Tibial artery (tissue), 4 donors: ENCODE data around the gene CTSL.

Experiments
- DNase-seq, 2 donors: peaks; one replicate each; pipeline ENCODE4 v3.0.0-alpha.2; 2019
- H3K27ac ChIP-seq, 2 donors: fragments of 200-600 bp; sonication (generic) in 1 of 2; 1 replicate in 1 of 2; 2 replicates in 1 of 2; pipeline ENCODE4 v1.5.1; 2018 to 2019; ENCODE audit warnings: mild to moderate bottlenecking in 1 of 2
- H3K27me3 ChIP-seq, 2 donors: fragments of 200-600 bp; sonication (generic) in 1 of 2; one replicate each; pipeline versions ENCODE4 v1.5.1 to v1.6.0; 2016 to 2019
- H3K36me3 ChIP-seq, 3 donors: fragments of 200-600 bp; sonication (generic) in 2 of 3; one replicate each; pipeline ENCODE4 v1.5.1; 2016 to 2019; ENCODE audit warnings: mild to moderate bottlenecking in 2 of 3
- H3K4me1 ChIP-seq, 4 donors: fragments of 200-600 bp; sonication (generic) in 2 of 4; 1 replicate in 3 of 4; 2 replicates in 1 of 4; pipeline ENCODE4 v1.5.1; 2016 to 2019
- H3K4me3 ChIP-seq, 2 donors: fragments of 200-600 bp; sonication (generic) in 1 of 2; 1 replicate in 1 of 2; 2 replicates in 1 of 2; pipeline ENCODE4 v1.5.1; 2018 to 2019; ENCODE audit warnings: mild to moderate bottlenecking in 2 of 2
- H3K9me3 ChIP-seq, 3 donors: fragments of 200-600 bp; sonication (generic) in 1 of 3; one replicate each; pipeline ENCODE4 v1.5.1; 2016 to 2019
- CTCF ChIP-seq, 2 experiments: fragments of 200-600 bp in 1 of 2; fragments of 450-650 bp in 1 of 2; IDR thresholded peaks; one replicate each; pipeline ENCODE4 v1.5.1; 2017 to 2019; ENCODE audit warnings: antibody characterized with exemption in 2 of 2, mild to moderate bottlenecking in 1 of 2, moderate library complexity in 1 of 2
- intact Hi-C: fragments of 100-400 bp; cut with DNase I; formaldehyde crosslinking; loops from one replicate; pipeline ENCODE4 v1.15.0; 2023; ENCODE audit warnings: low total_unique reads

CTSL gene

GRCh38 chr9:87716141-87716540 is 9.8 kb upstream of the CTSL start:
- intact Hi-C loops = loop anchor here (10.0 kb wide), 1 partner anchor 1279 kb away; the partner anchor contains the start of gene S1PR3
- Histone ChIP-seq H3K9me3 (no peaks in the 10 kb centered on the region), H3K27ac (no peak overlapping the region), H3K36me3 (no peaks in the 10 kb centered on the region), H3K4me1 (peaks cover 0 to 35% (median 17%) of the 10 kb centered on the region in 4 donors), H3K27me3 (no peaks in the 10 kb centered on the region), H3K4me3 (no peak overlapping the region)
- no peak for DNase-seq
- TF ChIP-seq CTCF (IDR thresholded peaks at IDR 0.05) = no peak

GRCh38 chr9:87717456-87717855 is 8.5 kb upstream of the CTSL start:
- Histone ChIP-seq H3K9me3 (no peaks in the 10 kb centered on the region), H3K4me3 (no peak overlapping the region), H3K27me3 (no peaks in the 10 kb centered on the region), H3K27ac (no peak overlapping the region), H3K36me3 (no peaks in the 10 kb centered on the region), H3K4me1 (peaks cover 0 to 24% (median 10%) of the 10 kb centered on the region in 4 donors)
- intact Hi-C loops = loop anchor here (10.0 kb wide), 1 partner anchor 1277 kb away; the partner anchor contains the start of gene S1PR3
- DNase-seq = no peak
- no peak for TF ChIP-seq CTCF (IDR thresholded peaks at IDR 0.05)

GRCh38 chr9:87718231-87718630 is 7.7 kb upstream of the CTSL start:
- Histone ChIP-seq H3K9me3 (no peaks in the 10 kb centered on the region), H3K36me3 (no peaks in the 10 kb centered on the region), H3K4me1 (peaks cover 0 to 19% (median 9%) of the 10 kb centered on the region in 4 donors), H3K27ac (no peak overlapping the region), H3K4me3 (no peak overlapping the region), H3K27me3 (no peaks in the 10 kb centered on the region)
- no peak for TF ChIP-seq CTCF (IDR thresholded peaks at IDR 0.05)
- intact Hi-C loops = loop anchor here (10.0 kb wide), 1 partner anchor 1277 kb away; the partner anchor contains the start of gene S1PR3
- no peak for DNase-seq

GRCh38 chr9:87718852-87719612 is 6.9 kb upstream of the CTSL start:
- Histone ChIP-seq H3K27me3 (no peaks in the 10 kb centered on the region), H3K27ac (no peak overlapping the region), H3K4me3 (no peak overlapping the region), H3K9me3 (no peaks in the 10 kb centered on the region), H3K36me3 (no peaks in the 10 kb centered on the region), H3K4me1 (peaks cover 0 to 11% (median 6%) of the 10 kb centered on the region in 4 donors)
- intact Hi-C loops = loop anchor here (10.0 kb wide), 1 partner anchor 1276 kb away; the partner anchor contains the start of gene S1PR3
- no peak for TF ChIP-seq CTCF (IDR thresholded peaks at IDR 0.05)
- DNase-seq = no peak

- Histone ChIP-seq H3K4me3 (no peak overlapping the region), H3K4me1 (no peaks in the 10 kb centered on the region), H3K9me3 (no peaks in the 10 kb centered on the region), H3K36me3 (no peaks in the 10 kb centered on the region), H3K27me3 (no peaks in the 10 kb centered on the region), H3K27ac (no peak overlapping the region)
- intact Hi-C loops = no loop called here
- DNase-seq = no peak
- TF ChIP-seq CTCF (IDR thresholded peaks at IDR 0.05) = no peak
These were observed 5.7 kb upstream of the CTSL start for GRCh38 chr9:87720173-87720572.
